C4-2B (cell line): ENCODE results near the gene MYADML2.

Source experiments
- CTCF ChIP-seq: fragments of 450-650 bp; conservative IDR thresholded peaks from 2 replicates; pipeline ENCODE4 v1.5.1; 2017; ENCODE audit warnings: mild to moderate bottlenecking
- ZFX ChIP-seq: fragments of 450-650 bp; IDR thresholded peaks from 2 replicates; pipeline ENCODE4 v1.6.1; 2017

- TF ChIP-seq CTCF = no peak
- TF ChIP-seq ZFX = no peak
Measured at GRCh38 chr17:81913394-81914102, 33.5 kb downstream of the MYADML2 start.
